AG08396 (cell line): ENCODE data around the gene PRPS1.
A peak's percentile ranks its signal among the peaks of the same experiment; 100 is the strongest.
"Not testable (repeated sequence)": the region's sequence is repeated elsewhere in the genome, so short reads cannot be mapped to it uniquely, and the experiment has no call there.

Experiments used
- DNase-seq: peaks from one replicate; pipeline ENCODE4 v3.0.0; 2012; ENCODE audit warnings: low spot score, mixed read lengths

Gene PRPS1

DNA sequence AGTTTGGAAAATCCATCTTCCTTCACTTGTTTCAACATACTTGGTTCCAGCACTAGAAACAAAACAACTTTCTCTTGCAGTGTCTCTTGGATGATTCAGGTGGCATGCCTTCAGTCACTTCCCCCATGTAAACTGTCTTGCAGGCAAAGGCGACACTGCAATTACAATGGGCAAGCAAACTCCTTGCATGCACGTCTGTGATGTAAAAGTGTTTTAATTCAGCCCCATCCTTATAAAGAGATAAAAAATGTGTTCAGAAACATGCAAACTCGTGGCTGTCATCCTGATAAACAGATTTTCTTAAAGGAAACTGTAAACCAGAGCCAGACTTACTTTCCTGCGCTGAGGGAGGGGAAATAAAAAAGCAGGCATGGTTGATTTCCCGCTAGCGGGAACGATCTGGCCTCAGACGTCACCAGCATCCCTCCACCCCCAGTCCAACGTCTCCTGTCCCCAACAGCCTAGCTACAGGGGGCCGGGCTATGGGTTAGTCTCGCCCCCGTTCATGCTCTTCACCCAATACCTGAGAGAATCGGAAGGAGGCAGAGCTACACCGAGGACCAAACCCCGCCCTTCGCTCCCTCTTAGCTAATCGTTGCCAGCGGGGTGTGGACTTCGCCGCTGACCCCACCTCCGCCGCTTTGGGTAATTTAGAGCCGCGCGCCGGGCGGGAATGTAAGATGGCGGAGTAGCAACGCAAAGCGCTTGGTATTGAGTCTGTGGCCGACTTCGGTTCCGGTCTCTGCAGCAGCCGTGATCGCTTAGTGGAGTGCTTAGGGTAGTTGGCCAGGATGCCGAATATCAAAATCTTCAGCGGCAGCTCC is at the start of gene PRPS1:
TSS of gene PRPS1 (plus strand) at position 673 of the 824 bp plus-strand sequence. CDS start at position 792, 119 bp downstream.
- peak; percentile 87 for DNase-seq

DNA sequence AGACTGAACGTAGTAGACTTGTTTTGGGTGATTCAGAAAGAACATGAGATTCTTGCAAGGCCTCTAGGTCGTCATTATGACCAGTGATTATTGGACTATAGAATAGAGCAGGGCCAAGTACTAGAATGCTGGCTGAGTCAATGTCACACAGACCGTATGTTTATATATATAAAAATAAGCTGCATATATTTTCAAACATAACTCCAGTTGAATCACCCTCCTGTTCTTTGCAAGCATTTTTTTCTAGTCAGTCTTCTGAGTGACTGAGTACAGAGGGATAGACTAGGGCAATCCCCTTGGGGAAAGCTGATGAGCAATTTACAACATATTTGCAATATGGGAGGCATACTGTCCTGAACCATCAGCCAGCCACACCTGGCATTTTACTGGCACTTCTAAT is 48.4 kb upstream of the PRPS1 start:
- no peak for DNase-seq

DNA sequence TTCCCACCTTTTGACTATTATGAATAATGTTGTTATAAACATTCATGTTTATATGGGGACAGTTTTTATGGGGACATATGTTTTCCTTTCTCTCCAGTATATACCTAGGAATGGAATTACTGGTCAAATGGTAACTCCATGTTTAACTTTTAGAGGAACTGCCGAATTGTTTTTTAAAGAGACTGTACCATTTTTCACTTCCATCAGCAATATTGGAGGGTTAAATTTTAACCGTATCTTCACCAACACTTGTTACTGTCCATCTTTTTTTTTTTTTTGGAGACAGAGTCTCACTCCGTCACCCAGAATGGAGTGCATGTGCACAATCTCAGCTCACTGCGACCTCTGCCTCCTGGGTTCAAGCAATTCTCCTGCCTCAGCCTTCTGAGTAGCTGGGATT is 46.4 kb upstream of the PRPS1 start:
- DNase-seq, result no peak

DNA sequence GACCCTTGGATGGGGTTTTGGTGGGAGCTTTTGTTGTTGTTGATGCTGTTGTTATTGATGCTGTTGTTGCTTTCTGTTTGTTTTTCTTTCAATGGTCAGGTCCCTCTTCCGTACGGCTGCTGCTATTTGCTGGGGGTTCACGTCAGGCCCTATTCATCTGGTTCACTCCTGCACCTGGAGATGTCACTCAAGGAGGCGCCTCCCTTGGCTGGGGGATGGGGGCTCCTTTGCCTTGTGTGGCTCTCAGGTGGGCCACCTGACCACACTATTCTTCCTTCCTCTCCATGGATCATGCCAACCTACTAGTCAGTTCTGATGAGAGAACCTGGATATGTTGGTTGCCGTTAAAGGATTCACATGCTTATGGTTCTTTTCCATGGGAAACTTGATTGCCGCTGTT is 39.1 kb upstream of the PRPS1 start:
- DNase-seq, result no peak

DNA sequence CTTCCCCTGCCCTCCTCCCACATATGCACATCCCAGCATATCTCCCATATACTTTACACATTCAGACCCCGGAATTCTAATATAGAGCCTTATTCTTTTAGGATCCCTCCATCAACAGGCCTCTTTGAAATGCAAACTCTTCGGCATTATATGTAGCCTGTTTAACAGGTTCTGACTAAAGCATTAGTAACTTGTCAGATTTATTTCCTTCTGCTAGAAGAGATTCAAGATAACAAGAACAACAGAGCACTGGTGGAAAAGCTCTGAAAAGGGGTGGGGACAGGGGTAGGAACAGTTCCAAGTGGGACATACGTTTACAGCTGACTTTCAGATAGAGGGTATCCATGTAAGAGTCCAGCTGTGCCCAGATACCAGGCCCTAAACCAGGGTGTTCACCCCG is 31.7 kb upstream of the PRPS1 start:
- DNase-seq, result no peak

DNA sequence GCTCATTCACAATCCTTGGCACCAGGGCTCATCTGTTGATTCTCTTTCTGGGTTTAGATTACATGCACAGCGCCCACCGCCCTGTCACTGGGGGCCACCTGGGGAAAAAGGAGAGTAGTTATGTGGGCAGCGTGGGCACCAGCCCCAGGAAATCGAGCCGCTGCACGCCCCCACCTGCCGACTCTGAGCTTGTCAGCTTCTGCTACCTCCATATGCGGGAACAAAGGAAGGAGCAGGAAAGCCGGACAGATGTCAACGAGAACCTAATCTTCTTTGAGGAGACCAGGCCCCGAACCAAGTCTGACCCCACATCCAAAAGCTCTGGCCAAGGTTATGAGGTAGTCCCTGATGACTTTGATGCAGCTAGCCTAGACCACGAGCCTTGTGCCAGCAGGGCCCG is 31.0 kb upstream of the PRPS1 start:
- DNase-seq, result no peak

DNA sequence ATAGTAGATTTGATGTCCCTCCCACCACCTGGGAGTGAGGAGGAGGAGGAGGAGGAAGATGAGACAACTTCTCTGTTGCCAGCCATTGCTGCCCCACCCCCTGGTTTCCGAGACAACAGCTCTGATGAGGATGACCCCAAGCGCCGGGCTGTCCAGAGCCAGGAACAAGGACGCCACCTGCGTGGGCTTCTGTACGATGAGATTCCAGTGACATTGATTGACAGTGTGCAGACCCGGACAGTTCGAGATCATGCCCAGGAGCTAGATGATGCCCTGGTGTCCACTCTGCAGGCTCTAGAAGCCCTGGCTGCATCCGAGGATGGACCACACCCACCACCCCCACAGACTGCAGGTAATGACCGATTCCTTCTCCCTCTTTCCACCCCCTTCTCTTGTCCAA is 30.5 kb upstream of the PRPS1 start:
- no peak for DNase-seq

DNA sequence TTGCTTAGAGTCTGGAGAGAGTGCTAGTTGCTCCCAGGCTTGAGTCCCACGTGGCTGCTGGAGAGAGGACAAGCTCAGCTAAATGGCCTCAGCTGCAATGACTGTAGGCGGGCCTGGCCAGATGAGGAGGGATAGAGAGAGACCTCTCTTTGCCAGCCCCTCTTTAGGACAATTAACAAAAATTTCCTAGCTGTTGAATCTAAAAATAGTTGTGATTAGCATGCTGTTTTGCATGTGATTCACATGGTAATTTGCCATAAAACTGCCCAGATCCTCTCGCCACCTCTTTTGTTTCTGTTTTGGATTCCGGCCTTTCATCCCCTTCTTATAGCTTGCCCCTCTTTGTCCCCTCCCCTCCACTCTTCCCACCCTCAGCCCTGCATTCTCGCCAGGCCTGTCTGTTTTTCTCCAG is 28.9 kb upstream of the PRPS1 start:
- DNase-seq, result no peak

DNA sequence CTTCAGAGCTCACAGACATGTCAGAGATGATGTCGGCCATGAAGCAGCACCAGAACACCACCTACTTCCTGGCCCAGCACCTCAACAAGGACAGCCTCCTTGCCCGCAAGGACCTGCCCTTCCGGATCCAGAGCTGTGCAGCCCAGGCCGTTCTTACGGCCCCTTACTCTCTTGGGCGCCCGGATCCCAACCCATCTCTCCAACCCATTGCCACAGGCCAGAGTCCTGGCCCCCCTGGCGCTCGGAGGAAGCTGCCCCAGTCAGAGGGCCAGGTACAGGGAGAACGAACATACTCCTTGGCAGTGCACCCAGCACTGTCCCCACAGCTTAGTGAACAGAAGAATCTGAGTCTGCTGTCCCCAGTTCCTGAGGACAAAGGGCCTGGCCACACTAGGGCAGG is 27.9 kb upstream of the PRPS1 start:
- DNase-seq, result no peak

DNA sequence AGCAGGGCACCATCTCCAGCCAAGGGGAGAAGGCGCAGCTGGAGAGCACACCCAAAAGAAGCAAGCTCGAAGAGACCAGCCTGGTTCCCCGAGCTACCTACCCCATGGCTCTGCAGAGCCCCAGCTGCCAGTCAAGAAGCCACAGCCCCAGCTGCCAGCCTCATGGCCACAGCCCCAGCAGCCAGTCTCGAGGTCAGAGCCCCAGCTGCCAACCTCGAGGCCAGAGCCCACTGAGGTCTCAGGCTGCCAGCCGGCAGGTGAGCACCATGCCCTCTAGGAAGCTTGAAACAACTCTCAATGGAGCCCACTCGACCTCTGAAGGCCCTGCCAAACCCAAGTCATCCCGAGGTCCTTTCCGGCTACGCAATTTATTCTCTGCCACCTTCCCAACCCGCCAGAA is 27.0 kb upstream of the PRPS1 start:
- no peak for DNase-seq

DNA sequence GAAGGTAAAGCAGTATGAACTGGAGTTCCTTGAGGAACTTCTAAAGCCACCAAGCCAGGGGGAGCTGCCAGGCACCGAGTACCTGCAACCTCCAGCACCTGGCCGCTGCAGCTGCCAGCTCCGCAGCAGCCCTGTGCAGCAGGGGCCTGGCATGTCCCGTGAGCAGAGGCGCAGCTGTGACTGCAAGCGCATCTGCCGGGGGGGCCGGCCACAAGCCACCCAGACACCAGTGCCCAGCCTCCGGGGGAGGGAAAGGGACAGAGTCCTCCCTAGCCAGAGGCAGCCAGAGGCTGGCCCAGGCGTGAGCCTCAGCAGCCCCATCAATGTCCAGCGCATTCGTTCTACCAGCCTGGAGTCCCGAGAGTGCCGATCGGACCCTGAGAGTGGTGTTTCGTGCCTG is 26.6 kb upstream of the PRPS1 start:
- no peak for DNase-seq

DNA sequence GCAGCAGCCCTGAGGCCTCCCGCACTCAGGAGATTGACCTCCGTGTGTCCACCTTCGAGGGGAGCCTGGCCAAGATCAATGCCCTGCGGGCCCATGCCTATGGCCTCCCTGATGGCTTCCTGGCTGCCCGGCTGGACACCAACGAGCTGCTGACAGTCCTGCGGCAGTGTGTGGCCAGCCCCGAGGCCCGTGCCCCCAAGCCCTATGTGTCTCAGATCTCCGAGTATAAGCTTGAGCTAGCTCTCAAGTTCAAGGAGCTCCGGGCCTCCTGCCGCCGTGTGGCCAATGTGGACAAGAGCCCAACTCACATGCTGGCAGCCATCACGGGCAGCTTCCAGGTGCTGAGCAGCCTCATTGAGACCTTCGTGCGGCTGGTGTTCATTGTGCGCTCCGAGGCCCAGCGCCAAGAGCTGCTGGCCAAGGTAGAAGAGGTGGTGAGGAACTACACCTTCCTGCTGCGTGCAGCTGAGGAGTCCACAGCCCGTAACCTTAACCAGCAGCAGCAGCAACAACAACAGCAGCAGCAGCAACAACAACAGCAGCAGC is 25.5 kb upstream of the PRPS1 start:
- DNase-seq, result no peak

DNA sequence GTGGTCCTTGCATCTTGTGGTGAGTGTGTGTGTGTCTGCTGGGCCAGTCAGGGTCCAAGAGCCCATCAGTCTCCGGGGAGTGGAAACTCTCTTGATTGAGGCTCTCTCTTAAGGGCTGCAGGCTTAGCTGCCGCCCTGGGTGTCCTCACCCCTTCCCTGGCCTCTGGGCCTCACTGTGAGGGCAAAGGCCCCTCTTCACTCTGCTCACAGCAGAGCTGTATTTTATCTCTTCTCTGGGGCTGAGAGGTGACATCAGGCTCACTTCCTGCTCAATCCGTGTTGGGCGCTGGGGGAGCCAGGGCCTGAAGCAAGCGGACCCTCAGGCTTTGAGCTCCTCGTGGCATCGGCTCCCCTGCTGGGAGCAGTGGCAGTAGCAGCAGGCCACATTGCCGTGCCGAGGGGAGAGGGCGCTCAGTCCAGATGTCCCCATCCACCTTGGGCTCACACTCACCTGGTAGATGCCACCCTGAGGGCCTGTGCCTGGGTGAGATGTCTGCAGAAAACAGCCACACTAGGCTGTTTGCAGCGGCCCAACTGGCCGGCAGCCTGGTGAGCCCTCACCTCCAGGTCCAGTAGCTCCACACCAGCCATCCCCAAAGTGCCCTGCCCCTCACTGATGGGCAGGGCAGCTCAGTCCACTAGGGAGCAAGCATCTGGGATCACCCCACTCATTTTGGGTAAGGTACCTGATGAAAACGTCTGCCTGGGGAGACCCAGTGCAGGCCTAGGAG is 24.7 kb upstream of the PRPS1 start:
- no peak for DNase-seq

DNA sequence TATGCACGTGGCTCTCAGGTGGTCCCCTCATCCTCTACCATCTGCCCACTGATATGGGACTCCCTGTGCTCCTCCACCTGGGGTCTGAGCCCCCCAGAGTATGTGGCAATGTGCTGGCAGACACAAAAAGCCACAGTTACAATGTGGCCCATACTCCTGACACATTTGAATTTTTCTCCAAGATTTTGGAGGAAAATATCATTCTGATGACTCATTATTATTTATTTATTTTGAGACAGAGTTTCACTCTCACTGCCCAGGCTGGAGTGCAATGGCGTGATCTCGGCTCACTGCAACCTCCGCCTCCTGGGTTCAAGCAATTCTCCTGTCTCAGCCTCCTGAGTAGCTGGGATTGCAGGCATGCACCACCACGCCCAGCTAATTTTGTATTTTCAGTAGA is 19.2 kb upstream of the PRPS1 start:
- DNase-seq, result not testable (repeated sequence)

DNA sequence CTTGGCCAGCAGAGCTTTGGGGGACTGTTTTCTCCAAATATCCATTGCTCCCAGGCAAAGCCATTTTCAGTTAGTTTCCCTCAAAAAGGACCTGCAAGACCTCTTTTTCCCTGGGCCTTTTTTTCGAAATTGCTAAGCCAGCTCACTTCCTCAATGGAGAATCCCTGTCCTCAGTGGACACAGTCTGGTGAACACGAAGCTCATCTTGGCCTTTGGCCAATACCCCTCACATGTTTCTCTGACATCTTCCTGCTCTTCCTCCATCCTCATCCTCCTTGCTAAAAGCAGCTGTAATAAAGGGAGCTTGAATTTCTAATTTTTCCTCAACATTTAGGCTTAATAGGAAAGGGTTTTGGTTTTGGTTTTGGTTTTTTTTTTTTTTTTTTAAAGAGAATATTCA is 17.6 kb upstream of the PRPS1 start:
- no peak for DNase-seq

DNA sequence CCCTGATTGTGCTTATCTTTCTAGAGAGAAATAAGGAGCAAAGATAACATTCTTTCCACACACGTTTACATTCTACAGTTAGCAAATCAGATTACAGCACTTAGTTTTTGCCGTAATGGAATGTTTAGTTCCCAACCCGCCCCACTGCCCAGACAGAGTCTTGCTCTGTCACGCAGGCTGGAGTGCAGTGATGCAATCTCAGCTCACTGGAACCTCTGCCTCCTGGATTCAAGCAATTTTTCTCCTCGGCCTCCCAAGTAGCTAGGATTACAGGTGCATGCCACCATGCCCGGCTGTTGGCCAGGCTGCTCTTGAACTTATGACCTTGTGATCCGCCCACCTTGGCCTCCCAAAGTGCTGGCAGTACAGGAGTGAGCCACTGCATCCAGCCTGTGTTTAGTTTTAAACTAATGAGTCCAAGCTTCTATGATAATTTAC is 8.4 kb upstream of the PRPS1 start:
- DNase-seq, result no peak

DNA sequence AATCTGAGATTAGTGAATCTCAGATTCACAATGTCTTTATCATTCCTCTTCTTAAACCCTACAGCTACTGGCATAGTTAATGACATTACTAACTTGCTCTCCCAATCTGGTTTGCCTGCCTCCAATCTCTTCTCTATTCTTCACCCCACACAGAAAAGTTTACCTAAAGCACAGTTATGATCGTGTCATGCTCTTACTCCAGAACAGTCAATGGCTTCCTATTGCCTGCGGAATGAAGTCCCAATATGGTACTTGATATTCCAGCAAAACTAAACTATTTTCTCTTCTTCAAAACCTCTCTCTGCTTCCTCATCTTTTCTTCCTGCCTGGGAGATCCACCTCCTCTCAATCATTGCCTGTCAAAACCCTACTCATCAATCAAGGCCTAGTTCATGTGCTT is 3.4 kb upstream of the PRPS1 start:
- DNase-seq, result no peak

DNA sequence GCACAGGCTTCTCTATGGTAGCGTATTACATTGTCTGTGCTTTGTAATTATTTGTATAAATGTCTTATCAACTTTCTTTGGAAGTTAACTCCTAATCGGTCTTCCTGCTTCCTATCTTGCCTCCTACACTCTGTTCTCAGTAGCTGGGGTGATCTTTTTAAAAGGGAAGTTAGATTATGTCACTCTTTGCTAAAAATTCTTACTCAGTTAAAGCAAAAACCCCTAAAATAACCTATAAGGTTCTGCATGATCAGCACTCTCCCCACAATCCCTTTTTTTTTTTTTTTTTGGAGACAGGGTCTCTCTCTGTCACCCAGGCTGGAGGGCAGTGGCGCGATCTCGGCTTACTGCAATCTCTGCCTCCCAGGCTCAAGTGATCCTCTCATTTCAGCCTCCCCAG is 2.6 kb upstream of the PRPS1 start:
- no peak for DNase-seq

DNA sequence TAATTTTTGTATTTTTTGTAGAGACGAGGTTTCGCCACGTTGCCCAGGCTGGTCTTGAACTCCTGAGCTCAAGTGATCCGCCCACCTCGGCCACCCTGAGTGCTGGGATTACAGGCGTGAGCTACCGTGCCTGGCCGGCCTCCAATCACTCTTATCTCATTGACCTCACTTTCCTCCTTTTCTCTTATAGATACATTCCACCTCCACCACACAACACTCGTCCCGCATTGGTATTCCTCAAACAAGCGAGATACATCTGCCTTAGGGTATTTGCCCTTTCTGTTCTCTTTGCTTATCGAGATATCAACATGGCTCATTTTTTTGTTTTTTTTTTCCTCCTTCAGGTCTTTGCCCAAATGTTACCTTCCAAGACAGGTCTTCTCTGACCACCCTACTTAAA is 1.8 kb upstream of the PRPS1 start:
- DNase-seq, result no peak

DNA sequence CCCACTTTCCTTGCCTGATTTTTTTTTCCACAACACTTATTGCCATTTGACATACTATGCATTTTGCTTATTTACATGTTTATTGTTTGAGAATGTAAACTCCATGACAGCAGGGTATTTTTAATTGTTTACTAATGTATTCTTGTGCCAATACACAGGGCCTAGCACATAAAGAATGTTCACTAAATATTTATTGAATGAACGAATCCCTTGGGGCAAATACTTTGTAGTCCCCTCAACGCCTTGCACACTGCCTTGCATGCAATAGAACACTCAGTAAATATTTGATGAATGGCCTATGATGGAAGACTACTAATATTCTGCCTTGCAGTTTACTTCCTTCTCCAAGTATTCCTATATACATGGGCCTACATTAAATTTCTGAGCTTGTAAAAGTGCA is 1.4 kb upstream of the PRPS1 start:
- no peak for DNase-seq

DNA sequence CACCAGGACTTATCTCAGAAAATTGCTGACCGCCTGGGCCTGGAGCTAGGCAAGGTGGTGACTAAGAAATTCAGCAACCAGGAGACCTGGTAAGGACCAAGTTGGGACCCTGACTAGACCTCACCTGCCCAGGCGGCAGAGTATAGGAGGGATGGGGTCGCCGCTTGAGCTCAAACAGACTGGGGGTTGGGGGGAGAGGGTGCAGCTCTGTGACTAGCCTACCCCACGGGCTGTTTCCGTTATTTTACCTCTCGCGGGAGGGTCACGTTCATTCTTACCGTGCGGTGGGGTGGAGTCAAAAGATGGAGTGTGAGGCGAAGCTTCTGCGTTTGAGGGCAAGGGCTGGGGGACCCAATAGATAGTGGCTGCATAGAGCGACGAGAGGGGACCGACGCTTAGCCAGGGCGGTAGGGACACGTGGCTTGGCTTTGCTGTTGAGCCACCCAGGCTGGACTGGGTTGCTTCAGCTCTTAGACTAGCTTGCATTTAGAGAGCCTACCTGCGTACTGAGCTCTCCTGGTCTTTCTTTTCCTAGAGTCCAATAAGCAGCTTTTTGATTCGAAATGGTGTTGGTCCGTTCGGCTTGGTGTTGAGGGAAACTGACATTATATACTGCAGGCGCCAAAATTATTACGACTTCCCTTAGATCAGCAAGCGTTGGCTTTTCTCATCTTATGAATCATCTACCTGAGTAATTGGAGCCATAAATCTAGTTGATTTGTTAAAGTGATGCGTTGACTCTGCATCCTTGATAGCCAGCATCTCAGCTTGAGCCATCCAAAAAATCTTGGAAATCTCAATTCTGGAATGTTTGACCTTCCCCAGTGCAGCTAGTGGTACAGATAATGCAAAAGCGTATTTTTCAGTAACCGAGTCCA is 591 bp downstream of the PRPS1 start:
- DNase-seq, result no peak

DNA sequence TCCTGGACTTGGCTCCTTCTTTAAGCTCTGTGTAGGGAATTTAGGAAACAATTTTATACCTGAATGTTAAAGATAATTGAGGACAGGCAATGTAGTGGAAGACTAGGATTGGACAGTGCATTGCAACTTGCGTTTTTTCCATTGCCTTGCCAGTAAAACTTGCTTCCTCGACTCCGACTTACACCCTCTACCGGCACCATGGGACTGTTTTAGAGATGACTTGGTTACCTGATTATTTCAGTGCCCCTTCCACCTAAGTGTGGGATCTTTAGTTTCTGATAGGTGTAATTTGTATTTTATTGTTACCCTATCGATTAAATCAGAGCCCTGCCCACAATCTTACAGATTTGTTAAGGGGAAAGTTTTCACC is 1.2 kb downstream of the PRPS1 start:
- DNase-seq, result no peak
